Skeletal muscle satellite cell (primary cell): ENCODE results near the gene TOM1. TPM values are rescaled to one million over a fixed set of nuclear protein-coding genes. Genes with fewer than 3 reads are reported as not detected.
"Not testable (repeated sequence)": the region's sequence is repeated elsewhere in the genome, so short reads cannot be mapped to it uniquely, and the experiment has no call there.

Experiments used
- H3K27me3 ChIP-seq: 2 replicates; pipeline ENCODE4 v1.7.0; 2013; ENCODE audit warnings: low read length; ENCODE audit not compliant: control insufficient read depth, insufficient read depth
- H3K36me3 ChIP-seq: 2 replicates; pipeline ENCODE4 v1.7.0; 2013; ENCODE audit warnings: mild to moderate bottlenecking, control low read depth, low read length; ENCODE audit not compliant: insufficient read depth
- H3K4me1 ChIP-seq: 2 replicates; pipeline ENCODE4 v1.7.0; 2013; ENCODE audit warnings: low read length; ENCODE audit not compliant: control insufficient read depth, insufficient read depth
- H3K4me2 ChIP-seq: 2 replicates; pipeline ENCODE4 v1.7.0; 2013; ENCODE audit warnings: mild to moderate bottlenecking, low read length
- H3K4me3 ChIP-seq: 2 replicates; pipeline ENCODE4 v1.7.0; 2013; ENCODE audit warnings: low read length
- H3K9ac ChIP-seq: 2 replicates; pipeline ENCODE4 v1.7.0; 2013; ENCODE audit warnings: mild to moderate bottlenecking, low read depth, low read length, moderate library complexity
- H3K9me3 ChIP-seq: replicated peaks from 2 replicates; pipeline ENCODE4 v1.7.0; 2013; ENCODE audit warnings: mild to moderate bottlenecking, control low read depth, low read length
- small RNA-seq: library from RNA; depleted of rRNA; stranded (forward); fragments of <200 nt; gene quantifications from one replicate; pipeline ENCODE3, GENCODE V24; 2012

The TOM1 gene

GRCh38 chr22:35394810-35395563 is 95.3 kb downstream of the TOM1 start:
- H3K36me3 ChIP-seq: peaks cover 39% of the 10 kb centered on the region
- peaks cover 18% of the 10 kb centered on the region for H3K4me1 ChIP-seq
- no peak overlapping the region for H3K9ac ChIP-seq
- no peak overlapping the region for H3K4me2 ChIP-seq
- H3K9me3 ChIP-seq: no peaks in the 10 kb centered on the region
- H3K4me3 ChIP-seq: no peak overlapping the region
- H3K27me3 ChIP-seq: no peaks in the 10 kb centered on the region

GRCh38 chr22:35396622-35397021 is 96.9 kb downstream of the TOM1 start:
- not testable (repeated sequence) for H3K9me3 ChIP-seq, H3K9ac ChIP-seq, H3K4me2 ChIP-seq, H3K27me3 ChIP-seq, H3K4me3 ChIP-seq
- Histone ChIP-seq H3K36me3 (peaks cover 29% of the 10 kb centered on the region), H3K4me1 (peaks cover 24% of the 10 kb centered on the region)

GRCh38 chr22:35397095-35397904 is 97.6 kb downstream of the TOM1 start:
- Histone ChIP-seq H3K4me2 (no peak overlapping the region), H3K4me3 (no peak overlapping the region), H3K9me3 (no peaks in the 10 kb centered on the region), H3K4me1 (peaks cover 24% of the 10 kb centered on the region), H3K27me3 (no peaks in the 10 kb centered on the region), H3K36me3 (peaks cover 25% of the 10 kb centered on the region), H3K9ac (no peak overlapping the region)

Small RNA genes lying within 50 kb of the gene (small RNA-seq; reads per million reads assigned to genes)
- gene MIR3909 (1.4 reads per million, percentile 50 among the genes with 10 or more reads in this experiment), gene MIR6069 (not detected)
